Ovary (tissue), 9 donors: ENCODE results near the gene MOB3B. TPM values are rescaled to one million over a fixed set of nuclear protein-coding genes. Genes with fewer than 3 reads are reported as not detected.

ENCODE experiments used
- DNase-seq, 5 donors: peaks; one replicate each; pipeline ENCODE4 v3.0.0-alpha.2; 2019 to 2020
- H3K27ac ChIP-seq, 2 donors: fragments of 200-600 bp; one replicate each; pipeline versions ENCODE4 v1.5.1 to v1.8.0; 2019 to 2022
- H3K27me3 ChIP-seq: fragments of 200-600 bp; one replicate; pipeline ENCODE4 v1.8.0; 2022
- H3K36me3 ChIP-seq: fragments of 200-600 bp; sonication (generic); one replicate; pipeline ENCODE4 v1.5.1; 2019
- H3K4me1 ChIP-seq: one replicate; pipeline ENCODE4 v1.8.1; 2013; ENCODE audit warnings: mild to moderate bottlenecking, moderate library complexity; ENCODE audit not compliant: insufficient read depth
- H3K4me3 ChIP-seq: fragments of 200-600 bp; sonication (generic); one replicate; pipeline ENCODE4 v1.5.1; 2017
- H3K9me3 ChIP-seq, 2 donors: fragments of 200-600 bp in 1 of 2; sonication (generic) in 1 of 2; one replicate each; pipeline versions ENCODE4 v1.5.1 to v1.8.1; 2013 to 2019; ENCODE audit warnings: mild to moderate bottlenecking in 1 of 2, moderate library complexity in 1 of 2
- CTCF ChIP-seq, 3 donors: fragments of 450-650 bp in 2 of 3; fragments of 200-600 bp in 1 of 3; IDR thresholded peaks; one replicate each; pipeline versions ENCODE4 v1.5.1 to v1.8.0; 2016 to 2022; ENCODE audit warnings: antibody characterized with exemption in 3 of 3, mild to moderate bottlenecking in 1 of 3
- EP300 ChIP-seq: sonication (generic); formaldehyde crosslinking; IDR thresholded peaks from one replicate; pipeline ENCODE4 v1.6.1; 2017; ENCODE audit warnings: antibody characterized with exemption
- POLR2A ChIP-seq: fragments of 450-650 bp; IDR thresholded peaks from one replicate; pipeline ENCODE4 v1.6.1; 2017; ENCODE audit warnings: antibody characterized with exemption, mild to moderate bottlenecking, moderate library complexity
- WGBS, 3 donors: extraction: QIAGEN DNeasy Blood & Tissue Kit in 1 of 3; methylation state at CpG; one replicate each; pipeline versions ENCODE4 v1.1.5 to v1.1.7; 2013 to 2017; 5-methylcytosine and 5-hydroxymethylcytosine counted together
- intact Hi-C, 4 donors: fragments of 100-400 bp; cut with DNase I; formaldehyde crosslinking; loops; one replicate each; pipeline versions ENCODE4 v1.11.0 to v1.15.1; 2022 to 2023
- polyA plus RNA-seq, 2 donors: library from polyadenylated mRNA; stranded (reverse); fragments of 200-250 nt in 1 of 2; fragments of 350-450 nt in 1 of 2; fragmentation: Illumina TruSeq in 1 of 2; extraction: RNeasy Lipid Tissue Mini Kit (QIAGEN cat#74804) in 1 of 2; gene quantifications; one replicate each; pipeline ENCODE4 v1.2.3, GENCODE V29; 2013 to 2014
- total RNA-seq, 7 donors: library from RNA; depleted of rRNA in 2 of 7; stranded (reverse); fragments of >200 nt in 2 of 7; fragmentation: NEBNext Ultra II Directional in 3 of 7; extraction: Animal tissue kit (Norgen Biotek cat#: 25700) in 3 of 7; gene quantifications; one replicate each; pipeline versions ENCODE4 v1.1.0 to v1.2.4, GENCODE V29; 2016 to 2023
- donor health status: DM: no; HTN: no; CAD: no; lungs with moderate emphysema.
- donor health status: DM: no; HTN: no; CAD: no.
- donor health status: Bipolar disorder and iron deficiency.
- donor health status: DM: yes; HTN: yes; CAD: no.
- donor health status: DM: no; HTN: no; CAD: no.
- donor health status: DM: yes; HTN: yes; CAD: no.

The MOB3B gene
- total and polyA plus RNA-seq, 9 donors = 16.3 to 68.2 (median 28.1) TPM

- WGBS, 3 donors = 41 to 45% (median 44%) methylated on average over 3 of the region's 3 CpGs
- H3K27ac ChIP-seq = peak overlapping the region in 1 of 2 donors; percentile 68
- intact Hi-C loops = loop anchor here in 3 of 4 donors (2.0 to 10.0 kb wide), 3 partner anchors 13 to 107 kb away; partner anchors contain the start of genes IFNK (in 2 of the 3) and MOB3B (in 2 of the 3)
- H3K4me1 ChIP-seq = peaks cover 56% of the 10 kb centered on the region
- TF ChIP-seq POLR2A = no peak
- no peak for TF ChIP-seq CTCF (IDR thresholded peaks at IDR 0.05)
- TF ChIP-seq EP300 = no peak
- no peaks in the 10 kb centered on the region for H3K36me3 ChIP-seq
- no peaks in the 10 kb centered on the region for H3K27me3 ChIP-seq
- no peak for DNase-seq
- H3K9me3 ChIP-seq = no peaks in the 10 kb centered on the region
- H3K4me3 ChIP-seq = no peak overlapping the region
Observed at GRCh38 chr9:27471789-27472188, 57.8 kb downstream of the MOB3B start.

- 80 to 90% (median 87%) methylated on average over 5 of the region's 5 CpGs for WGBS, 3 donors
- H3K27ac ChIP-seq = peak overlapping the region; percentile 40 to 68
- intact Hi-C loops = loop anchor here in 2 of 4 donors (10.0 kb wide), 2 partner anchors 53 to 107 kb away; partner anchors contain the start of genes IFNK (in 2 of the 2) and MOB3B (in 2 of the 2)
Observed at GRCh38 chr9:27471366-27471765, 58.2 kb downstream of the MOB3B start.

GRCh38 chr9:27470291-27470856 is 59.2 kb downstream of the MOB3B start:
- whole genome bisulfite sequencing, 3 donors = 88 to 93% (median 91%) methylated on average over 6 of the region's 6 CpGs
- peak overlapping the region; percentile 40 to 68 for H3K27ac ChIP-seq
- intact Hi-C loops = loop anchor here in 2 of 4 donors (10.0 kb wide), 2 partner anchors 54 to 106 kb away; partner anchors contain the start of genes IFNK (in 2 of the 2) and MOB3B (in 2 of the 2)
- no peaks in the 10 kb centered on the region for H3K9me3 ChIP-seq
- no peak for DNase-seq
- peaks cover 46% of the 10 kb centered on the region for H3K4me1 ChIP-seq
- TF ChIP-seq POLR2A (no peak), CTCF (IDR thresholded peaks at IDR 0.05) (no peak), EP300 (no peak)
- H3K27me3 ChIP-seq = no peaks in the 10 kb centered on the region
- H3K36me3 ChIP-seq = no peaks in the 10 kb centered on the region
- H3K4me3 ChIP-seq = no peak overlapping the region

More at GRCh38 chr9:27471366-27471765, 58.2 kb downstream of the MOB3B start:
- H3K4me3 ChIP-seq = no peak overlapping the region
- H3K36me3 ChIP-seq = no peaks in the 10 kb centered on the region
- H3K4me1 ChIP-seq = peaks cover 52% of the 10 kb centered on the region
- H3K9me3 ChIP-seq = no peaks in the 10 kb centered on the region
- H3K27me3 ChIP-seq = no peaks in the 10 kb centered on the region
- TF ChIP-seq CTCF (IDR thresholded peaks at IDR 0.05) = no peak
- no peak for TF ChIP-seq POLR2A
- no peak for TF ChIP-seq EP300
- DNase-seq = no peak

- no peak overlapping the region for H3K27ac ChIP-seq
- TF ChIP-seq POLR2A (no peak), EP300 (no peak)
- no peak for DNase-seq
- H3K36me3 ChIP-seq = no peaks in the 10 kb centered on the region
- peaks cover 41% of the 10 kb centered on the region for H3K4me1 ChIP-seq
- H3K4me3 ChIP-seq = no peak overlapping the region
- 91 to 94% (median 93%) methylated on average over 3 of the region's 3 CpGs for WGBS, 3 donors
- intact Hi-C loops = no loop called here
- H3K9me3 ChIP-seq = no peaks in the 10 kb centered on the region
- no peaks in the 10 kb centered on the region for H3K27me3 ChIP-seq
Observed at GRCh38 chr9:27469550-27469949, 60.1 kb downstream of the MOB3B start.

- intact Hi-C loops = no loop called here
- H3K4me1 ChIP-seq = peaks cover 36% of the 10 kb centered on the region
- no peak for TF ChIP-seq POLR2A
- no peak for TF ChIP-seq CTCF (IDR thresholded peaks at IDR 0.05)
- no peak for TF ChIP-seq EP300
- DNase-seq = peak in 1 of 5 donors; percentile 47
- no peak overlapping the region for H3K27ac ChIP-seq
- 59 to 70% (median 62%) methylated on average over 5 of the region's 5 CpGs for WGBS, 3 donors
- H3K4me3 ChIP-seq = no peak overlapping the region
- H3K27me3 ChIP-seq = no peaks in the 10 kb centered on the region
- H3K9me3 ChIP-seq = no peaks in the 10 kb centered on the region
- H3K36me3 ChIP-seq = no peaks in the 10 kb centered on the region
Observed at GRCh38 chr9:27468462-27469110, 61.0 kb downstream of the MOB3B start.
